Middle frontal gyrus (tissue), 1 donor: ENCODE measurements around the gene NFIB.

Experiments
- DNase-seq: peaks from one replicate; pipeline ENCODE4 v3.0.0-alpha.2; 2015; ENCODE audit warnings: low spot score; ENCODE audit errors: extremely low spot score

The NFIB gene

DNA sequence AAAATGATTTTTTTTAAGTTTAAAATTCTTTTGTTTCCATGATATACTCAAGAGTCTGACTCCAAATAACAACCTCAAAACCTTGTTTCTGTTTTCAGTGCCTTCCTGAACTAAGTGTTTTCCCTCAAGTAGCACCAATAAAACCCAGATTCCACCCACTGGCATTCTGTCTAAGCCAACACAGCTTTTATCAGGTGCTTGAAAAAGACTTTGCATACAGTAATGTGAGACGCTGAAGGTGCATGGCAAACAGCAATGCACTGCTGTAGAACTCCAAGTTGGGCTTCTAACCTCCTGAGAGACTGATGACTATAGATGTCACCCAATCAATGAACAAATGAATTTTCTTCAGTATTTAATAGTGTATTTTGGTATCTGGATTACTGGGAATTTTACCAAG is 95.7 kb downstream of the NFIB start:
- no peak for DNase-seq

DNA sequence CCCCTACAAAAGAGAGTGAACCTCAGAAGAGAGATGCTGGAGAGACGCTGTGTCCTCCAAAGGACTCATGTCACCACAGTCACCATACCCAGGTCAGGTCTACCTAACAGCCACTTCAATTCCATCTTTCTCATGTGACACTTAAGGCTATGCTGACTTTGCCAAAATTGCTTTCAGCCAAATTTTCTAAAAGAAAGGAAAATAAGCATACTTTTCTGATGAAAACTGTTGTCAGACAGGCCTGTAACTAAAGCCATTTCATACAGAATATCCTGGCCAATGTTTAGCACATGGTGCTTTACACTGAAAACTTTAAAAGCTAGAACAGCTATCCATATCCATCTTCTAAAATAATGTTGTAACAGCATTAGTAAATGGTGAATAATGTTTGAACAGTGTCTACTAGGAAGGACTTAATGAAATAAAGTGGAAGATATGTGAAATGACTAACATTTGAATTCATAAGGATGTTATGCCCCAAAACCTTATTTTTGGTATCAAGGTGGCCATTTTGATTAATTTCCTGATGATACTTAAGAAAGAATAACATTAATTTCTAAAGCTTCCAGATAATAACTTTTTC is 97.2 kb downstream of the NFIB start:
- DNase-seq, result no peak

DNA sequence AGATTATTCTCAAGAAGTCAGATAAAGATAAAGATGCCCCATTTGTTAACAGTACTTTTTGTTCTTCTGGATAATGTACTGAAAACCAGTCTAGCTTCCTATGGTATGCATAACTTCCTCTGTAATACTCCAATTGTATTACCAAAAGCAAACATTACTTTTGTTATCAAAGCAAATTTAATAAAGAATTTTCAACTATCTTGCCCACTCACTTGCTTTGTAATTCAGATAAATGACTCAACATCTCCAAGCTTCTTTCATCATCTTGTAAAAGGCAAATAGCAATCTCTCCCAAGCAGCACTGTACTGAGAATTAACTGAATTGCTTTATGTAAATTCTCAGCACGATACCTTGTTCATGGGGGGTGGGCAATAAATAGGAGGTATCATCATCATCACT is 98.3 kb downstream of the NFIB start:
- no peak for DNase-seq

DNA sequence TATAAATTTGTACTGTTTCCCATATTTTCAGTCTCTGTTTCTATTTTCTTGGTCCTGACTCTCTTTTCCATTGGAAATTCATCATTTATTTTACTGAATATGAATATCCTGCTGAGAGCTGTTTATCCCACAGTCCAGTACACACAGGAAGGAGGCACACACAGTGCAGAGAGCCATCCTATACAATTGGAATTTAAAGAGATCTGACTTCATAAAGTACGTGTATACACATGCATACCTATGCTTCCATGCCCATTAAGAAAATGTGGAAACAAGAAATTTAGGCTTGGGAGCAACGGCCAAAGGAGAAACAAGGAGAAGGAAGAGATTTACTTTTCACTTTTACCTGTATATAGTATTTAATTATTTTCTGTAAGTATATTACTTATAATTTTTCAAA is 99.2 kb downstream of the NFIB start:
- DNase-seq, result no peak

DNA sequence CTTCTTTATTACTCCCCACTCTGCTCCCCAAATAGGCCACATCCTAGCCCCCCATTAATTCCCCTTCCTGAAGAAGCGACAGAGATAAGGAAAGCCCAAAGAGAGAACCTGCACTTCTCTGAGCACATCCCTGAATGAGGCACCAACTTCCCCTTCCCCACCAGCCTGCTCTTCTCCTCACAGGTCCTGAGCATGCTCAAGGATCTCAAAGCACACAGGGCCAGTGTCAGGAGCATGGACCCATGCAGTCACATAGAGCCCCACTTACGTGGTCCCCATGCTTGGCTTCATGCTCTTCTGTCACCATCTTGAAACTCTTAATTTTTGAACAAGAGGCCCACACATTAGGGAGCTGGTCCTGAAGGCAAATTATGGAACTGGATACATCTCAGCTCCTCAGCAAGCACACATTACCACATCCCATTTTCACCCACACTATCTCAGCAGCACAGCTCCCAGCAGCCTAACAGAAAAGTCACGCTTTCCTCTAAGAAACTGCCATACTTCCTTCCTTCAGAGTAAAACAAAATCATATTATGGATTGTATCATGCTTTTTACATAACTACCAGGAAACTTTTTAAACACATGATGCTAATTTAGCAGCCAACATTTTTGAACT is 99.8 kb downstream of the NFIB start:
- no peak for DNase-seq

DNA sequence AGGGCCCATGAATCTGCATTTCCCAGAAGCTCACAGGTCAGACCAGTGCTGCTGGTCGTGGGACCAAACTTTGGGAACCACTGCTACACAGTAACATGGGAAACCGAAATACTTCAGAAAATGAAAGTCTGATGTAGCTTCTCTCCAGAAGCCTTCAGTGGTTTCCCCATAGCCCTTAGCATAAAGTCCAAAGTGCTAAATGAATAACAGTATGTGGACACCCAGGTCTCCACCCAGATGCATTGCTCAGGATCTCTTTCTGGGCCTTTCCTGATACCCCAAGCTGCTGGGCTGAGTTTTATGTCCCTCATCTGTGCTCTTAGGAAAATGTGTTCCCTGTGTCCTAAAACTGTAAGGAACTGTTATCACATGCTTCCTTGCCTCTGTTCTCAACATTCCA is 100.4 kb downstream of the NFIB start:
- no peak for DNase-seq

DNA sequence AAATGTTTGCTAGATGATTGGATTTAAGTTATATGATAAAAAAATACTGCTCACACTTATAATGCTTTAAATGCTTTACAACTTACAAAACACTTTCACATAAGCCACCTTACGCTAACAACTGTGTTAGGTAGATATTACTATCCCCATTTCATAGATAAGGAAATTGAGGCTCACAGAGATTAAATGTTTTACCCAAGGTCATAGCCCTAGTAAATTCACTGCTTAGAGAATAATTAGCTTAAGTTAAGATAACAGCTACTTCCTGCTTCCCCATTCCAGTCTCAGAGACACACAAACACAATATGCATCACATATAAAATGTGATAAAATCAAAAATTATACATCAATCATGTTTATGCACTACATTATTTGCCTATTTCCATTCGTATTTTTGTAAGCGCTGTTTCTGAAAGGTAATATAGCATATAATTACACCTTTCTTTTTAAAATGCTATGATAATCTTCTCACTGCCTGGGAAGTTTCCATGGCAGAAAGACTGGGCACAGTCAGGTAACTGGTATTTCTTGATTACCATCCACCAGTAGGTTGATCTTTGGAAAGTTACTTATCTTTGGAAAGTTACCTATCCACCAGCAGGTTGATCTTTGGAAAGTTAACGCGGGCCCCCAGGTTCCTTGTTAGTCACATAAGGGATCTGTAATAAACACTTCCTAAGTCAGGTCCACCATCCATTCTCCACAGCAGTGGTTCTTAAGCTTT is 101.1 kb downstream of the NFIB start:
- no peak for DNase-seq

DNA sequence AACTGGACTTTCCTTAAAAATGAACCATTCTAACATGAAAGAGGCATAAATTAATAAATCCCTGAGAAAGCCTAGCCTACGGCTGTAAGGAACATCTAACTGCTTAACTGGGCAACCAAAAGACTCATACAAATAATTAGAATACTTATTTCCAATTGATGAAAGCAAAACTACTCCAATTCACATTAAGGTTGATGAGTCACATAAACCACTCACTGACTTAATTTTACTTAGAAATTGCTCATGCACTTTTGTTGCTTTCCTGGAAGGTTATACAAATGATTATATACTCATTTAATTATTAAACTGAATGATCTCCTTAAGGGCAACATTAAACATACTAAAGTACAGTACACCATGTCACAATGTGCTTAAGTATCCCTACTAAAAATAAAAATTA is 101.9 kb downstream of the NFIB start:
- DNase-seq, result no peak

DNA sequence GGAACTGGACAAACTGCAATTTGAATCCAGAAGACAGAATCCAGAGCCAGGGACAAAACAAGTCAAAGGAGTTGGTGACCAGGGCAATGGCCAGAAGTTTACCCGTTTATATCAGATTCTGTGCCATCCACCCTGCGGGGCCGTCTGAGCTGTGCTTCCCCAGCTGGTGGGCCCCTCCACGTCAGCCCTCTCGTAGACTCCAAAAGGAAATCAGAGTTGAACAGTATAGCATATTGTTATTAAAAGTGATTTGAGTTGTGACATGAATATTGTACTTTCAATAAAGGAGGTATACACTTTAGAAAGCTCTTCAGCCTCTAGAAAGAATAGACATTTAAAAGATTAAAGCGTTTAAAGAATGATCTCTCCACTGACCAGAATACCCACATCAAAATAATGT is 102.4 kb downstream of the NFIB start:
- DNase-seq, result no peak

DNA sequence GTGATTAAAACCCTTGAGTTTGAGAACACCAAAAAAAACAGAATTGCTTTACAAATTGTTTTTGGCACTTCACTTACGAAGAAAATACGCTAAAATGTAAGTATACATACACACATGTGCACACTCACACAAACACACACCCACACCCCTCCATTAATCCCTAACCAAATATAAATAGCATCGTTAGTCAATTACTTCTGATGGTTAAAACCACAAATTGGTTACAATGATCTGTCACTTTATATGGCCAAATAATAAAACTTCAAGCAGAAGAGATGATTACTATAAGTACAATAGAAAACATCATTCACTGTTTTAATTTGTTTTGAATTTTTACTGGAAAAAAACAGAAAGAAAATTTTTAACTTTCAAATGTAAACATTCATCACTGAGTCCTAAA is 103.5 kb downstream of the NFIB start:
- no peak for DNase-seq

DNA sequence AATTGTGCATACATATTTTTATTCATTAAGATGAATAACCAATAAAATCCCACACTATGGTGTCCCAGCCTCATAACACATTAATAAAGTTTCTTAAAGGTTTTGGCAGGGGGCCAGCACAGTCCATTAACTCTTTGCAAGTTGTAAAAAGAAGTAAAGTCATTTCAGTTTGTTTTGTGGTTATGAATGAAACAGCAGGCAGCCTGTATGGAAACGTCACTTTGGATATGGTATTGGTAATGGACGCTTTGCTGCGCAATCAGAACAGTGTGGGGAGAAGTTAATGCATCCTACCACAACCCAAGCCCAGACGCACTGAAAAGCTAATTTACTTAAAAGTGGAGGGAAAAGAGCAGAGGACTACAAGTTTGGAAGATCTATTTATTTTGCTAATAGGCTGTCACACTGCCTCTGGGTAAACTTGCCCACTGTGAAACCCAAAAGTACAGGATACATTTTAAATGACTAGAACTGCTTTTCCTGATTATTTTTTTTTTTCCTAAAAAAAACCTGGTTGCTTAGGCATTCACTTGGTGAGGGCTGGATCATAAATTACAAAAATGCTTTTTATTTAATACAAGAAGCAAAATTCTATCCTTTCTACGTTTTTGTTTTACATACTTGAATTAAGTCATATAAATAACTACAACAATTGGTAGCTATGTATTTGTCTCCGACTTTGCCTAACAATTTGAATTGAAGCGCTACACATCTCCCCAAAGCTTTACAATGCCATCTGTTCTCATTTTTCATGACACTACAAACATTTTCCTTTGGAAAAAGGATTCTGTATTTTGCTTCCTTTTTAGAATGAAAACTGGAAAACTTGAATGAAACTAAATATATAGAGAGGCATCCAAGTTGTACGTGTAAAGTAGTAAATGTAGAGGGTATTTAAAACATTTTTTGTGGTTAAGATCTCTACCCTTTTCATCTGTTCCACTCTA is 104.3 kb downstream of the NFIB start:
- no peak for DNase-seq

DNA sequence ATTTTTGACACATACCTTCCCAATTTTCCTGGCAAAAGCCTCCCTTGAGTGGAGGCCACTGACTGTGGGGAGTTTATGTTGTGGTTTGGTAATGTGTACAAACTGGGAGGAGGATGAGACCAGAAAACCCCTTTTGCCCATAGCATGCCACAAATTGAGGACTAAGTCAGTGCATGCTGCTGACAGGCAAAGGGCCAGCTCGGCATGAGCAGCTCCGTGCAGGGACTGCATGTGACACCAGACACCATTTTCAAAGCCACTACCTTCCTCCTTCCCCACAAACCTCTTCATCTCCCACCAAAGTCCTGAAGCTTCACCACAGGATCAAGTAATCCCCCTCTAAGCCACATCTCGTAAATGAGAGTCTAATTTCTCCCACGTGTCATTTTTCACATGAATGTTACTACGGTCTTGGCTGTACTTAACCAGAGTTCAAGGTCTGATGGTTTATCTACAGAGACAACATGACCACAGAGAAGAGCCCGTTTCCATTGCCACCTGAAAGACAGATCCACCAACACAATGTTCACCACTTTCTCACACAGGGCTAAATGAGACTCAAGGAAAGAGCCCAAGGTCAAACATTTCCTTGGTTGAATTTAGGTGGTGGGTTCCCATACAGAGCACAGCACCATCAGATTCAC is 106.5 kb downstream of the NFIB start:
- DNase-seq, result no peak

DNA sequence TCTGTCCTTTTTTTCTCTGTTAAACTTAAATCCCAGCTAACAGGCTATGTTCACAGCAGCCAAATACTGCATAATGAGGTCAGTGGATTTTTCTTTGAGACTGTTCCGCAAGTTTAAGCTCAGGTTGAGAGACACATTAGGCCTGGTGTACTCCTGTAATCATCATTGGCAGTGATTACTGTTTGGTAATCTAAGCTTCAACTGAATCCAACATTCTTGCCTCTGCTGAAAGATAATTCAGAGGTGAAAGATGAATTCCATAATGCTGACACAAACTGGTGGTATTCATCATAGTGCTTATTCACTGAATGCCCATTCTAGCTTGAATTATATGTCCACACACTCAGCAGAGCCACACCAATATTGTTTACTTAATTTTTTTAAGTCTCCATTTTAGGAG is 108.5 kb downstream of the NFIB start:
- no peak for DNase-seq

DNA sequence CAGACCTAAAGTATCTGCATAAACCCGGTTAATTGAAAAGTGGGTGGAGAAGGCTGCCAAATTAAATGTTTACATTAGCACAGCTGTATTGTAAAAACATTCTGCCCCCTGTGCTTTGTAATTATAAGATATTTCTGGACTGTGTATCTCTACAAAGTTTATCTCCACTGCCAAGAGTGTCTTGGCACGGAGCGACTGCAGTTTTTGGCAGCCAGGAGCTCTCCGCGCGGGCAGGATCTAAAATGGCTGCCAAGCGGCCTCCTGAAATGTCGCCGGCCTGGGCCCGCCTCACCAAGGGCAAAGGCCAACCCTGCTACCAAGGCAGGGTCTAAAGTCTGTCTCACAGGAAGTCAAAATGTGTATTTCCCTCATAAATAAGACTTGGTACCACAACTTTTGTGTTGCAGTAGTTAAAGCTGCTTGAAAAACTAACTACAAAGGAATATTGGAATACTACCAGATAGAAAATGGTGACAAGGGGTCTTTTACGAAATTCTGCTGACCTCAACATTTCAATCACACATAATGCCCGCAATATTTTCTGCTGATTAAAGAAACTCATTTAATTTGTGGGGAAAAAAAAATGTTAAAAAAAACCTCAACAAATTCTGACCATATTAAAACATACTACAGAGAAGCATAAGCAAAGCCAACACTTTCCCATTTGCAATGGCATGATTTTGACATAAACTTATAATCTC is 110.4 kb downstream of the NFIB start:
- DNase-seq, result peak; percentile 68

DNA sequence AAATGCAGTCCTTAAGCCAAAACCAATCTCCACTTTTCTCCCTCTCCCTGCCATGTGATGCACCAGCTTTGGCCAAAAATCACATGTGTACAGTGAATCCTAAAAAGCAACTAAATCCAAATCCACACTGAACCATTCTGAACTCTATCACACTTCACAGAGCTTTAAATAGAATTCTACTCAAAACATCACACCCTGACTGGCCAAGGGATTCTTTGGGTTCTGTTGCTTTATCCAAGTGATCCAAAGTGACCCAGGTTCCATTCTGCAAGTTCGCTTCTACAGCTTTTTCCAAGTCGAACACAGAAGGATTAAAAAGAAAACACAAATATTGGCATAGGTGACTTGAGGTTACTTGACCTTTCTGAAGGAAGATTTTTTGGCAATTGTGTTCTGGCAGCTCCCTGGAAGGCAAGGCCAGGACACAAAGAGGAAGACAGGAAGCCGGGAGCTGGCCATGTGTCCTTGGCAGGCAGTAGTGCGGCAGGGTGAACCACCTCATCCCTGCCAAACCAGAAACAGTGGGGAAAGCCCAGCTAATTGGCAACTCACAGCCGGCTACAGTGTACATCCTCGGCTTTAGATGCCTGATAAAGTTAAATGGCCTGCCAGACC is 115.0 kb downstream of the NFIB start:
- DNase-seq, result peak; percentile 33

DNA sequence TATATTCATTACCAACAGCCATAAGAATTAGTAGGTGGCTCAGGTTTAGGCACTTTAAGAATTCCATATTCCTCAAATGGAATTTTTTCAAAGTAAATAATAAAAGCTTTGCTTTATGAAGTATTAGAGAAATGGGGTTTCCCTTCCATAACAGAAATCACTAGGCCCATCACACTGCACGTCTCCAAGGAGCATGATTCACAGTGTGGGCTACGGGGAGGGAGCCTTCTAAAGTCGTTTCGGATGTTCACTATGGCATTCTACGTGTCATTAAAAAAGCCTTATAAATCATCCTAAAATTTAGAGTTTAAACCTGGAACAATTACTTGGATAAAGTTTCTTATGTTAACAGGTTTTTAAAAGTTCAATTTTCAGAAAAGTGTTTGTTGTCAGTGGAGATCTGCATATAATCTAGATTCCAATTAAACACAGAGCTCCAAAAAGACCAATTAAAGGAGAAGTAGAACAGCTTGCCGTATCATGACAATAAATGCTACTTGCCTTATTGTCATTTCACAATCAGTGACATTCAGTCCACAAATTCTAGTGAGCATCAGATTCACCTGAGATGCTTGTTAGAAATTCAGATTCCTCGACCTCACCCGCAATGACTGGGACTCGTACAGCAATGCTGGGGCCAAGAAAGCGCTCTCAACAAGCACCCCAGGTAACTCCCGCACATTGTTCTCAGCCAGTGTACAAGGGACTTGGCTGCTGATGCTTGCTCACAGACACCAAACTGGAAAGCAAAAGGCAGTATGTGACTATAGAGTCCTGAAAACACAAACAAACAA is 115.7 kb downstream of the NFIB start:
- DNase-seq, result no peak

DNA sequence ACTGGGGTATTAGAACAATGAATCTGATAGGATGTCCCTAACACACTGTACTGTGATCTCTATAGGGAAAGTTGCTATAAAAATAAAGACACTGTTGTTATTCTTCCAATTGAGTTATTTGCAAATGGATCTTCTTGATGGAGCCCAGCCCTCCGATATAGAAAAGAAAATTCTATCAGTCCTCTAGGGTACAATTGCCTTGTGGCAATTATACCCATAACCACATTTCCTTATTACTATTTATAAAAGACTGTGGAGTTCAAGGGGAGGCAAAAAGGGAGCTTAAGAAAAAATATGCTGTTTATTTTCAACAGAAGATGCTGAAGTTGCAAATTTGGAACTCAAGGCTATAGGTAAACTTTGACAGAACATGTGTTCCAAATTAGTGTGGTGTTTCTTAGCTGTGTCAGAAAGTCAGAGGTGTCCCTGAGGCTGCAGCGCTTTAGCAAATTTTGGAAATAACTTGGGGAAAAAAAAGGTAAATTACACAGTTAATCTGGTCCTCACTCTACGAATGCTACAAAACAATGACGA is 116.5 kb downstream of the NFIB start:
- no peak for DNase-seq

DNA sequence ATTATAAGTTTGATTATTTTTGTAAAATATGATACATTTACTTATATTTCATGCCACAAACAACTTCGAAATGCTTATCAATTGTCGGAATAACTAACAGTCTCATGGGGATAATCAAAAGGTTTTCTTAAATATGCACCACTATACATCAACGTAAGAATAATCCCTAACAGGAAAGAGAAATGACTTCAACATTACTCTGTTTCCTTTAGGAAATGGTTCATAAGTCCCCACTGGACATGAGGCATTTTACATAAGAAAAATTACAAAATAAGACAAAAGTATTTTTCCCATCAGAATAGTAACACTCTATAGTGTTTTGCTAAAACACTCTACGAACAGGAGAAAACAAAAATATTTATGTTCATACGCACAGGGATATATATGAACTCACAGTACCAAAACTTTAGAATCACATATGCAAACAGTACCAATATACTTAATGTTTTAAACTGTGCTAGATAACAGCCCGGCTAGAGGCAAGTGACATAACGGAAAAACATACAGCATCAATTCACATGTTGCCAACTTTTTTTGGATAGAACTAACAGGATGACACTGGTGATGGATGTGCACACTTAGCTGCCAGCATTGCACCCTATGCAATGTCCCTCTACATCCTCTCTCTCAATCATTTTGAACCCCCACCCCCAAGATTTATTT is 120.5 kb downstream of the NFIB start:
- DNase-seq, result no peak

DNA sequence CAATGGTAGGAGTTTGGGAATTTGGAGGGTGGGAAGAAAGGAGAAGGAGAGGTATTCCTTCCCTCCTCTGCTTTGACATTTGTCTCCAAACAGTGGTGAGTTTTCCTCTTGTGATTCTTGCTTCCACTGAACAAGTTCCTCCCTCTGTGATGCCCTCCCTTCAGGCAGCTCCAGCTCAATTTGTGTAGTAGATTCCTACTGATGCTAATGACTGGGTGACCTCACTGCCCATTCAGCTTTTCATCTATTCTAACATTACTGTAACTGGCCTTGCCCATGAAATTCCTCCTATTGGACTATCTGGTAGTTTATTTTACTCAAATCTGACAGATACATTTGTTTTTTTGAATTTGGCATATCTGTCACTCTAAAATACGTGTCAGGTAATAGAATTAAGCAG is 121.4 kb downstream of the NFIB start:
- DNase-seq, result no peak
